PC-9 (cell line): Measurements from ENCODE around the gene PRPH. TPM values are rescaled to one million over a fixed set of nuclear protein-coding genes. Genes with fewer than 3 reads are reported as not detected.
"Not testable (repeated sequence)": the region's sequence is repeated elsewhere in the genome, so short reads cannot be mapped to it uniquely, and the experiment has no call there.

ENCODE experiments used
- Bru-seq: library from RNA; stranded (reverse); fragments of 400-500 nt; gene quantifications from one replicate; lab custom pipeline; 2021; lab: Mats Ljungman, UMichigan
- BruChase-seq, 2 experiments: library from RNA; stranded (reverse); fragments of 400-500 nt; gene quantifications; one replicate each; lab custom pipeline; 2021; lab: Mats Ljungman, UMichigan
- BruUV-seq: library from RNA; stranded (reverse); fragments of 400-500 nt; replicated peaks from 2 replicates; lab custom pipeline; 2021; lab: Mats Ljungman, UMichigan
- CTCF ChIA-PET: fragments of 300-600 bp; sonication (Branson Sonifier 250); formaldehyde crosslinking; loops from one replicate; lab custom pipeline; 2022; ENCODE audit warnings: antibody characterized with exemption; lab: Charles Lee
- POLR2A ChIA-PET: fragments of 300-600 bp; sonication (Branson Sonifier 250); formaldehyde crosslinking; loops from one replicate; lab custom pipeline; 2022; ENCODE audit warnings: antibody characterized with exemption; ENCODE audit not compliant: unreplicated experiment; lab: Charles Lee
- DNase-seq, 2 experiments: peaks; one replicate each; pipeline versions ENCODE4 v3.0.0 to v3.0.0-alpha.2; 2015 to 2022; ENCODE audit warnings: mixed read lengths in 1 of 2
- H2AFZ ChIP-seq: fragments of 200-600 bp; sonication (generic); 2 replicates; pipeline ENCODE4 v1.8.1; 2017; ENCODE audit warnings: antibody characterized with exemption
- H3F3A ChIP-seq: fragments of 200-600 bp; sonication (generic); 2 replicates; pipeline ENCODE4 v1.8.1; 2017; ENCODE audit warnings: antibody characterized with exemption, mild to moderate bottlenecking, low read depth; ENCODE audit not compliant: insufficient read depth
- H3K27ac ChIP-seq: fragments of 200-600 bp; sonication (generic); 2 replicates; pipeline ENCODE4 v1.6.1; 2016; ENCODE audit warnings: mixed run types
- H3K27me3 ChIP-seq: fragments of 200-600 bp; sonication (generic); 2 replicates; pipeline ENCODE4 v1.6.1; 2016; ENCODE audit warnings: low read depth, mixed run types; ENCODE audit not compliant: insufficient read depth
- H3K36me3 ChIP-seq: fragments of 200-600 bp; sonication (generic); 2 replicates; pipeline ENCODE4 v1.6.1; 2016; ENCODE audit warnings: low read depth, mixed run types
- H3K4me1 ChIP-seq: fragments of 200-600 bp; sonication (generic); replicated peaks from 2 replicates; pipeline ENCODE4 v1.6.1; 2016; ENCODE audit warnings: mixed run types; ENCODE audit not compliant: insufficient read depth
- H3K4me2 ChIP-seq: fragments of 200-600 bp; sonication (generic); 2 replicates; pipeline ENCODE4 v1.6.1; 2017; ENCODE audit warnings: mixed run types
- H3K4me3 ChIP-seq: fragments of 200-600 bp; sonication (generic); 2 replicates; pipeline ENCODE4 v1.6.1; 2016; ENCODE audit warnings: mixed run types
- H3K79me2 ChIP-seq: fragments of 200-600 bp; sonication (generic); 2 replicates; pipeline ENCODE4 v1.6.1; 2017; ENCODE audit warnings: low read depth, mixed run types
- H3K9me2 ChIP-seq: fragments of 200-600 bp; sonication (generic); 2 replicates; pipeline ENCODE4 v1.8.1; 2017; ENCODE audit warnings: mild to moderate bottlenecking; ENCODE audit not compliant: insufficient read depth
- H3K9me3 ChIP-seq: fragments of 200-600 bp; sonication (generic); 2 replicates; pipeline ENCODE4 v1.8.1; 2016; ENCODE audit warnings: low read depth; ENCODE audit not compliant: insufficient read depth
- H4K20me1 ChIP-seq: fragments of 200-600 bp; sonication (generic); 2 replicates; pipeline ENCODE4 v1.8.1; 2017; ENCODE audit not compliant: insufficient read depth
- EZH2 ChIP-seq: fragments of 200-600 bp; sonication (generic); IDR thresholded peaks from 2 replicates; pipeline ENCODE4 v1.8.0; 2017; ENCODE audit warnings: antibody characterized with exemption, low read depth
- intact Hi-C: fragments of 100-400 bp; cut with micrococcal nuclease; formaldehyde crosslinking; loops from one replicate; pipeline ENCODE4 v1.10.0; 2022; ENCODE audit not compliant: unreplicated experiment
- long read RNA-seq: library from polyadenylated mRNA; stranded (forward); transcript quantifications from one replicate; pipeline ENCODE4 v2.0.0, GENCODE V29; 2022
- total RNA-seq: library from RNA; stranded (reverse); gene quantifications from 2 replicates; pipeline ENCODE4 v1.2.3, GENCODE V29; 2021
- TF ChIP-seq, protein P1 (sequence below): fragments of 200-600 bp; sonication (generic); conservative IDR thresholded peaks from 2 replicates; pipeline ENCODE4 v1.6.1; 2017; ENCODE audit warnings: mixed run types, antibody characterized with exemption, mild to moderate bottlenecking, moderate library complexity

Gene PRPH
- total RNA-seq (0.46 and 0.60 TPM in 2 replicates), Bru-seq, nascent RNA (not detected), BruChase-seq, experiment 1, labeled RNA remaining after a 2-hour chase (not detected), BruChase-seq, experiment 2, labeled RNA remaining after a 6-hour chase (percentile 15 among the genes with signal in this experiment)
- long read RNA-seq: 0 reads

DNA sequence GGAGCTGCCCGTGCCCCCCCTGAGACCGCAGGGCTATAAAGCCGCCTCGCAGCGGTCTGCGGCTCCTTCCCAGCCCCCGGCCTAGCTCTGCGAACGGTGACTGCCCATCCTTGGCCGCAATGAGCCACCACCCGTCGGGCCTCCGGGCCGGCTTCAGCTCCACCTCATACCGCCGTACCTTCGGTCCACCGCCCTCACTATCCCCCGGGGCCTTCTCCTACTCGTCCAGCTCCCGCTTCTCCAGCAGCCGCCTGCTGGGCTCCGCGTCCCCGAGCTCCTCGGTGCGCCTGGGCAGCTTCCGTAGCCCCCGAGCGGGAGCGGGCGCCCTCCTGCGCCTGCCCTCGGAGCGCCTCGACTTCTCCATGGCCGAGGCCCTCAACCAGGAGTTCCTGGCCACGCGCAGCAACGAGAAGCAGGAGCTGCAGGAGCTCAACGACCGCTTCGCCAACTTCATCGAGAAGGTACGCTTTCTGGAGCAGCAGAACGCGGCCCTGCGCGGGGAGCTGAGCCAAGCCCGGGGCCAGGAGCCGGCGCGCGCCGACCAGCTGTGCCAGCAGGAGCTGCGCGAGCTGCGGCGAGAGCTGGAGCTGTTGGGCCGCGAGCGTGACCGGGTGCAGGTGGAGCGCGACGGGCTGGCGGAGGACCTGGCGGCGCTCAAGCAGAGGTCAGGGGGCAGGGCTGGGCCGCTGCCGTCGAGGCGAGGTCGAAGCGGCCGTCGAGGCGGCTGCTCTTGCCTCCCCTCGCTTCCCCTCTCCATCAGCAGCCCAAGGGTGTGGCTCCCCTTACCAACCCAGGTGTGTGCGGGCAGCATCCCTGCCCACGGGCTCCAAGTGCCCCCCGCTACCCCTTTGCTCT lies at the start of gene PRPH:
Gene PRPH (plus strand): TSS at position 66 of the 855 bp plus-strand sequence. CDS start 54 bp downstream, at position 120.
- H3K9me2 ChIP-seq: no peaks in the 10 kb centered on the region
- no peak for DNase-seq
- H3K27me3 ChIP-seq: 0 out of 2 replicates have a peak, but pooled peaks cover 2% of the 10 kb centered on the region
- BruUV-seq: no TSS peak
- H3K27ac ChIP-seq: no peak within 1 kb of the TSS
- H4K20me1 ChIP-seq: no peaks in the 10 kb centered on the region
- H3K9me3 ChIP-seq: no peaks in the 10 kb centered on the region
- POLR2A ChIA-PET: no interaction called here
- H3K4me2 ChIP-seq: no peak within 1 kb of the TSS
- no peaks in the 10 kb centered on the region for H3K4me1 ChIP-seq
- H3K79me2 ChIP-seq: no peaks in the 10 kb centered on the region
- H2AFZ ChIP-seq: no peak within 1 kb of the TSS
- intact Hi-C loops: no loop called here
- no peak within 1 kb of the TSS for H3K4me3 ChIP-seq
- CTCF ChIA-PET: interaction anchor here (0.5 to 0.6 kb wide), 2 partner anchors 33 to 317 kb away, joined by 3 to 14 read pairs; partner anchors contain the start of gene WNT1
- H3F3A ChIP-seq: no peaks in the 10 kb centered on the region
- H3K36me3 ChIP-seq: no peaks in the 10 kb centered on the region
- TF ChIP-seq, protein P1, sequence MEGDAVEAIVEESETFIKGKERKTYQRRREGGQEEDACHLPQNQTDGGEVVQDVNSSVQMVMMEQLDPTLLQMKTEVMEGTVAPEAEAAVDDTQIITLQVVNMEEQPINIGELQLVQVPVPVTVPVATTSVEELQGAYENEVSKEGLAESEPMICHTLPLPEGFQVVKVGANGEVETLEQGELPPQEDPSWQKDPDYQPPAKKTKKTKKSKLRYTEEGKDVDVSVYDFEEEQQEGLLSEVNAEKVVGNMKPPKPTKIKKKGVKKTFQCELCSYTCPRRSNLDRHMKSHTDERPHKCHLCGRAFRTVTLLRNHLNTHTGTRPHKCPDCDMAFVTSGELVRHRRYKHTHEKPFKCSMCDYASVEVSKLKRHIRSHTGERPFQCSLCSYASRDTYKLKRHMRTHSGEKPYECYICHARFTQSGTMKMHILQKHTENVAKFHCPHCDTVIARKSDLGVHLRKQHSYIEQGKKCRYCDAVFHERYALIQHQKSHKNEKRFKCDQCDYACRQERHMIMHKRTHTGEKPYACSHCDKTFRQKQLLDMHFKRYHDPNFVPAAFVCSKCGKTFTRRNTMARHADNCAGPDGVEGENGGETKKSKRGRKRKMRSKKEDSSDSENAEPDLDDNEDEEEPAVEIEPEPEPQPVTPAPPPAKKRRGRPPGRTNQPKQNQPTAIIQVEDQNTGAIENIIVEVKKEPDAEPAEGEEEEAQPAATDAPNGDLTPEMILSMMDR: no peak
- no peak for TF ChIP-seq EZH2

DNA sequence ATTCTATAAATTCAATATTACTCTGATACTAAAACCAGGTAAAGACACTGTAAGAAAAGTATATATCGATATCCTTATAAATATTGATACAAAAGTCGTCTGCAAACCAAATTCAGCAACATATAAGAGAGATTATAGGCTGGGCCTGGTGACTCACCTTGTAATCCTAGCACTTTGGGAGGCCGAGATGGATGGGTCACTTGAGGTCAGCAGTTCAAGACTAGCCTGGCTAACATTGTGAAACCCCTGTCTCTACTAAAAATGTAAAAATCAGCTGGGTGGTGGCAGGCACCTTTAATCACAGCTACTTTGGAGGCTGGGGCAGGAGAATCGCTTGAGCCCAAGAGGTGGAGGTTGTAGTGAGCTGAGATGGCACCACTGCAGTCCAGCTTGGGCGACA lies 43.6 kb upstream of the PRPH start:
- Histone ChIP-seq H3K4me1 (no peaks in the 10 kb centered on the region), H3K27me3 (no peaks in the 10 kb centered on the region), H4K20me1 (no peaks in the 10 kb centered on the region), H3K79me2 (no peaks in the 10 kb centered on the region; the same call in 1 of the 2 replicates), H3K9me3 (no peaks in the 10 kb centered on the region), H3K4me2 (no peak overlapping the region), H2AFZ (no peak overlapping the region), H3F3A (no peaks in the 10 kb centered on the region), H3K4me3 (no peak overlapping the region), H3K27ac (no peak overlapping the region), H3K36me3 (no peaks in the 10 kb centered on the region), H3K9me2 (no peaks in the 10 kb centered on the region)
- DNase-seq: no peak
- intact Hi-C loops: no loop called here
- ChIA-PET CTCF (interaction anchor here (1.2 kb wide), 1 partner anchor 164 kb away, joined by 4 read pairs; no protein-coding TSS in a partner anchor), POLR2A (no interaction called here)
- TF ChIP-seq, protein P1: no peak
- TF ChIP-seq EZH2: no peak
- no TSS peak for BruUV-seq

DNA sequence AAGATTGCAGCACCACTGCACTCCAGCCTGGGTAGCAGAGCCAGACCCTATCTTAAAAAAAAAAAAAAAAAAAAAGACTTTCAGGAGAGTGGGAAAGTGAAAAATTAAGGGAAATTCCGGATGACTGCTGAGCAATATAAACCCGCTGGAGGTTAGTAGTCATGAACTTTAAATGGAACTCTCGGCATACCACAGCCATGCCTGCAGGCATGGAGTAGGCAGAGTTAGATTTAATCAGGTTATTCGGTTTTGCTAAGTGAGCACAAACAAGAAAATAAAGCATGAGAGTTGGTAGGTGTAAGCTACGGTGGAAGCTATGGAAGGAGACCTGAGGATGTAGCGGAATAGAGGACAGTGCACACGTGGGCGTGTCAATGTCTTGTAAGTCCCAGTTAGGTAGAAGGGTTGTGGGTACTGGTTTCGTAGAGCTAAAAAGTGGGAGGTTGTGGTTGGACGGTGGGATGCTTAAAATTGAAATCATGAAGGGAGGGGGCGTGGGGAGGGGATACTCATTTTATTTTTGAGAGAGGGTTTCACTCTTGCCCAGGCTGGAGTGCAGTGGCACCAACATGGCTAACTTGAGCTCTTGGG lies 41.8 kb upstream of the PRPH start:
- no peak overlapping the region for H3K4me2 ChIP-seq
- H2AFZ ChIP-seq: no peak overlapping the region
- POLR2A ChIA-PET: no interaction called here
- H3K4me3 ChIP-seq: no peak overlapping the region
- no TSS peak for BruUV-seq
- H4K20me1 ChIP-seq: no peaks in the 10 kb centered on the region
- H3K27ac ChIP-seq: no peak overlapping the region
- H3K9me3 ChIP-seq: no peaks in the 10 kb centered on the region
- H3K79me2 ChIP-seq: no peaks in the 10 kb centered on the region; the same call in 1 of the 2 replicates
- H3F3A ChIP-seq: no peaks in the 10 kb centered on the region
- no peaks in the 10 kb centered on the region for H3K4me1 ChIP-seq
- no peak for TF ChIP-seq EZH2
- TF ChIP-seq, protein P1: no peak
- no peaks in the 10 kb centered on the region for H3K36me3 ChIP-seq
- H3K27me3 ChIP-seq: no peaks in the 10 kb centered on the region
- intact Hi-C loops: no loop called here
- no peak for DNase-seq
- H3K9me2 ChIP-seq: no peaks in the 10 kb centered on the region
- CTCF ChIA-PET: no interaction called here

DNA sequence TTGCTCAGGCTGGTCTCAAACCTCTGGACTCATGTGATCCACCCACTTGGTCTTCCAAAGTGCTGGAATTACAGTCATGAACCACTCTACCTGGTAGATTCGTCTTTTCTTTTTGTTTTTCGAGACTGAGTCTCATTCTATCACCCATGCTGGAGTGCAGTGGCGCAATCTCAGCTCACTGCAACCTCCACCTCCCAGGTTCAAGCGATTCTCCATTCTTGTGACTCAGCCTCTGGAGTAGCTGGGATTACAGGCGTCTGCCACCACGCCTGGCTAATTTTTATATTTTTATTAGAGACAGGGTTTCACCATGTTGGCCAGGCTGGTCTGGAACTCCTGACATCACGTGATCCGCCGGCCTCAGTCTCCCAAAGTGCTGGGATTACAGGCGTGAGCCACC lies 39.5 kb upstream of the PRPH start:
- H3K27me3 ChIP-seq, H4K20me1 ChIP-seq, DNase-seq, H3K9me3 ChIP-seq, H3K4me2 ChIP-seq, H3K4me3 ChIP-seq, H3K27ac ChIP-seq, H3K9me2 ChIP-seq, H2AFZ ChIP-seq, CTCF ChIA-PET, H3F3A ChIP-seq, H3K36me3 ChIP-seq, H3K79me2 ChIP-seq, intact Hi-C loops, BruUV-seq: not testable (repeated sequence)
- peaks cover 16% of the 10 kb centered on the region for H3K4me1 ChIP-seq
- POLR2A ChIA-PET: interaction anchor here (0.5 kb wide), 1 partner anchor 969 kb away, joined by 5 read pairs; no protein-coding TSS in a partner anchor
